Astrocyte (in vitro differentiated cells and primary cell): ENCODE results near the gene CCDC80.

ENCODE experiments used
- EZH2 ChIP-seq: IDR thresholded peaks from 2 replicates; pipeline ENCODE4 v1.6.1; 2012; ENCODE audit warnings: mild to moderate bottlenecking, low read length, inconsistent platforms; ENCODE audit not compliant: insufficient read depth
- TF ChIP-seq, protein P1 (sequence below): IDR thresholded peaks from 2 replicates; pipeline ENCODE4 v1.5.1; 2011; ENCODE audit warnings: low read depth, mild to moderate bottlenecking, inconsistent platforms, low read length, moderate library complexity; ENCODE audit not compliant: insufficient read depth

DNA sequence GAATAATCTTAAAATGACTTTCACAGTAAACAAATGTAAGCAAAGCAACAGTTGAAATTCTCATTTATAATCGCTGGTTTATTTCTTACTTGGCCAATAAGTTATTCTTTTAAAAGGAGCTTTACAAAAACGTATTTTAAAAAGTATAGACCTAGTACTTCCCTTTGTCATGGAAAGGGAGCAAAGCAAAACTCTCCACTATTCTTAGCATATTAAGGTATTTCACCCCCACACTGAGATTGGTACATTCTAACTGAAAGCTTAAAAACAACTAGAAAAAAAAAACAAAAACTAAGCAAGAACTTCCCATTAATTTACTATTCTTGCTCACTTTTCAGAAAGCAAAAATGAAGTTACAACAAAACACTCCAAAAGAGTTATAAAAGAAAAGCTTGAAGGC is 80.6 kb downstream of the CCDC80 start:
- TF ChIP-seq, protein P1, sequence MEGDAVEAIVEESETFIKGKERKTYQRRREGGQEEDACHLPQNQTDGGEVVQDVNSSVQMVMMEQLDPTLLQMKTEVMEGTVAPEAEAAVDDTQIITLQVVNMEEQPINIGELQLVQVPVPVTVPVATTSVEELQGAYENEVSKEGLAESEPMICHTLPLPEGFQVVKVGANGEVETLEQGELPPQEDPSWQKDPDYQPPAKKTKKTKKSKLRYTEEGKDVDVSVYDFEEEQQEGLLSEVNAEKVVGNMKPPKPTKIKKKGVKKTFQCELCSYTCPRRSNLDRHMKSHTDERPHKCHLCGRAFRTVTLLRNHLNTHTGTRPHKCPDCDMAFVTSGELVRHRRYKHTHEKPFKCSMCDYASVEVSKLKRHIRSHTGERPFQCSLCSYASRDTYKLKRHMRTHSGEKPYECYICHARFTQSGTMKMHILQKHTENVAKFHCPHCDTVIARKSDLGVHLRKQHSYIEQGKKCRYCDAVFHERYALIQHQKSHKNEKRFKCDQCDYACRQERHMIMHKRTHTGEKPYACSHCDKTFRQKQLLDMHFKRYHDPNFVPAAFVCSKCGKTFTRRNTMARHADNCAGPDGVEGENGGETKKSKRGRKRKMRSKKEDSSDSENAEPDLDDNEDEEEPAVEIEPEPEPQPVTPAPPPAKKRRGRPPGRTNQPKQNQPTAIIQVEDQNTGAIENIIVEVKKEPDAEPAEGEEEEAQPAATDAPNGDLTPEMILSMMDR: no peak
- no peak for TF ChIP-seq EZH2
